ENCODE data around the gene ARHGDIG. TPM values are rescaled to one million over a fixed set of nuclear protein-coding genes. Genes with fewer than 3 reads are reported as not detected.

The ARHGDIG gene
- total and polyA plus RNA-seq, 9 of the 15 experiments (the other 6 are each of a cell fraction or from before 2014, with no cell fraction given) = 0.36 to 2.5 (median 0.64) TPM; not detected in 2

- Histone ChIP-seq H3K4me2 (ENCODE audit: insufficient read depth, low read length) (no peak overlapping the region), H4K20me1 (replicated peaks; ENCODE audit: control insufficient read depth, insufficient read depth, low read length) (no peaks in the 10 kb centered on the region), H3K9me3 (replicated peaks; ENCODE audit: control insufficient read depth, insufficient read depth, low read depth, low read length) (no peaks in the 10 kb centered on the region), H3K36me3 (ENCODE audit: control insufficient read depth, insufficient read depth, low read length) (peaks cover 77% of the 10 kb centered on the region; the same call in 1 of the 3 replicates), H3K4me1 (replicated peaks in 1 of 2; ENCODE audit: control insufficient read depth in 2 of 2, insufficient read depth in 2 of 2, low read length in 2 of 2) (peaks cover 0 to 33% of the 10 kb centered on the region in 2 experiments; a peak in 2 of 5 replicates), H3K27me3 (ENCODE audit: control insufficient read depth in 2 of 2, insufficient read depth in 2 of 2, low read length in 2 of 2) (no peaks in the 10 kb centered on the region), H3K79me2 (ENCODE audit: control insufficient read depth, insufficient read depth, low read length) (no peaks in the 10 kb centered on the region), H3K9me1 (ENCODE audit: control insufficient read depth, insufficient read depth, low read length) (no peaks in the 10 kb centered on the region), H3K27ac (ENCODE audit: extremely low read depth, low read depth, low read length) (no peak overlapping the region), H2AFZ (ENCODE audit: low read depth, low read length) (no peak overlapping the region), H3K4me3 (no peak overlapping the region), H3K9ac (ENCODE audit: insufficient read depth in 1 of 2, low read depth in 2 of 2, low read length in 2 of 2) (no peak overlapping the region; a peak in 1 of 4 replicates)
- CTCF ChIA-PET (ENCODE audit: low intra/inter-chr PET ratio) = no interaction called here
- DNase-seq (ENCODE audit: extremely low read depth in 1 of 4, low spot score in 3 of 4) = no peak
- TF ChIP-seq RBM17 (IDR thresholded peaks at IDR 0.05; ENCODE audit: borderline replicate concordance, low read depth, low read length) (no peak), FOXK2 (conservative IDR thresholded peaks at IDR 0.05 in 1 of 2, IDR thresholded peaks at IDR 0.05 in 1 of 2; ENCODE audit: low read depth in 2 of 2) (no peak), TRIM28 (IDR thresholded peaks at IDR 0.05) (no peak), RFX5 (IDR thresholded peaks at IDR 0.05; ENCODE audit: low read depth, low read length) (no peak), NFE2L1 (tag; IDR thresholded peaks at IDR 0.05; ENCODE audit: borderline replicate concordance, low read depth) (no peak), ZFX (CRISPR knock-in tag; IDR thresholded peaks at IDR 0.05) (no peak), POLR2A (conservative IDR thresholded peaks at IDR 0.05) (no peak), EP300 (IDR thresholded peaks at IDR 0.05; ENCODE audit: low read length) (no peak), KAT2B (IDR thresholded peaks at IDR 0.05; ENCODE audit: low read depth, low read length) (no peak), SETDB1 (IDR thresholded peaks at IDR 0.05; ENCODE audit: low read length) (no peak)
- TF ChIP-seq, protein P1, sequence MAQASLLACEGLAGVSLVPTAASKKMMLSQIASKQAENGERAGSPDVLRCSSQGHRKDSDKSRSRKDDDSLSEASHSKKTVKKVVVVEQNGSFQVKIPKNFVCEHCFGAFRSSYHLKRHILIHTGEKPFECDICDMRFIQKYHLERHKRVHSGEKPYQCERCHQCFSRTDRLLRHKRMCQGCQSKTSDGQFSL (CRISPR knock-in tag; IDR thresholded peaks at IDR 0.05) = no peak
- TF ChIP-seq, protein P1 (tag; IDR thresholded peaks at IDR 0.05) = no peak
- TF ChIP-seq, protein P2, sequence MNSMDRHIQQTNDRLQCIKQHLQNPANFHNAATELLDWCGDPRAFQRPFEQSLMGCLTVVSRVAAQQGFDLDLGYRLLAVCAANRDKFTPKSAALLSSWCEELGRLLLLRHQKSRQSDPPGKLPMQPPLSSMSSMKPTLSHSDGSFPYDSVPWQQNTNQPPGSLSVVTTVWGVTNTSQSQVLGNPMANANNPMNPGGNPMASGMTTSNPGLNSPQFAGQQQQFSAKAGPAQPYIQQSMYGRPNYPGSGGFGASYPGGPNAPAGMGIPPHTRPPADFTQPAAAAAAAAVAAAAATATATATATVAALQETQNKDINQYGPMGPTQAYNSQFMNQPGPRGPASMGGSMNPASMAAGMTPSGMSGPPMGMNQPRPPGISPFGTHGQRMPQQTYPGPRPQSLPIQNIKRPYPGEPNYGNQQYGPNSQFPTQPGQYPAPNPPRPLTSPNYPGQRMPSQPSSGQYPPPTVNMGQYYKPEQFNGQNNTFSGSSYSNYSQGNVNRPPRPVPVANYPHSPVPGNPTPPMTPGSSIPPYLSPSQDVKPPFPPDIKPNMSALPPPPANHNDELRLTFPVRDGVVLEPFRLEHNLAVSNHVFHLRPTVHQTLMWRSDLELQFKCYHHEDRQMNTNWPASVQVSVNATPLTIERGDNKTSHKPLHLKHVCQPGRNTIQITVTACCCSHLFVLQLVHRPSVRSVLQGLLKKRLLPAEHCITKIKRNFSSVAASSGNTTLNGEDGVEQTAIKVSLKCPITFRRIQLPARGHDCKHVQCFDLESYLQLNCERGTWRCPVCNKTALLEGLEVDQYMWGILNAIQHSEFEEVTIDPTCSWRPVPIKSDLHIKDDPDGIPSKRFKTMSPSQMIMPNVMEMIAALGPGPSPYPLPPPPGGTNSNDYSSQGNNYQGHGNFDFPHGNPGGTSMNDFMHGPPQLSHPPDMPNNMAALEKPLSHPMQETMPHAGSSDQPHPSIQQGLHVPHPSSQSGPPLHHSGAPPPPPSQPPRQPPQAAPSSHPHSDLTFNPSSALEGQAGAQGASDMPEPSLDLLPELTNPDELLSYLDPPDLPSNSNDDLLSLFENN (IDR thresholded peaks at IDR 0.05; ENCODE audit: low read depth in 2 of 2, low read length in 2 of 2) = no peak
- TF ChIP-seq, protein P3, sequence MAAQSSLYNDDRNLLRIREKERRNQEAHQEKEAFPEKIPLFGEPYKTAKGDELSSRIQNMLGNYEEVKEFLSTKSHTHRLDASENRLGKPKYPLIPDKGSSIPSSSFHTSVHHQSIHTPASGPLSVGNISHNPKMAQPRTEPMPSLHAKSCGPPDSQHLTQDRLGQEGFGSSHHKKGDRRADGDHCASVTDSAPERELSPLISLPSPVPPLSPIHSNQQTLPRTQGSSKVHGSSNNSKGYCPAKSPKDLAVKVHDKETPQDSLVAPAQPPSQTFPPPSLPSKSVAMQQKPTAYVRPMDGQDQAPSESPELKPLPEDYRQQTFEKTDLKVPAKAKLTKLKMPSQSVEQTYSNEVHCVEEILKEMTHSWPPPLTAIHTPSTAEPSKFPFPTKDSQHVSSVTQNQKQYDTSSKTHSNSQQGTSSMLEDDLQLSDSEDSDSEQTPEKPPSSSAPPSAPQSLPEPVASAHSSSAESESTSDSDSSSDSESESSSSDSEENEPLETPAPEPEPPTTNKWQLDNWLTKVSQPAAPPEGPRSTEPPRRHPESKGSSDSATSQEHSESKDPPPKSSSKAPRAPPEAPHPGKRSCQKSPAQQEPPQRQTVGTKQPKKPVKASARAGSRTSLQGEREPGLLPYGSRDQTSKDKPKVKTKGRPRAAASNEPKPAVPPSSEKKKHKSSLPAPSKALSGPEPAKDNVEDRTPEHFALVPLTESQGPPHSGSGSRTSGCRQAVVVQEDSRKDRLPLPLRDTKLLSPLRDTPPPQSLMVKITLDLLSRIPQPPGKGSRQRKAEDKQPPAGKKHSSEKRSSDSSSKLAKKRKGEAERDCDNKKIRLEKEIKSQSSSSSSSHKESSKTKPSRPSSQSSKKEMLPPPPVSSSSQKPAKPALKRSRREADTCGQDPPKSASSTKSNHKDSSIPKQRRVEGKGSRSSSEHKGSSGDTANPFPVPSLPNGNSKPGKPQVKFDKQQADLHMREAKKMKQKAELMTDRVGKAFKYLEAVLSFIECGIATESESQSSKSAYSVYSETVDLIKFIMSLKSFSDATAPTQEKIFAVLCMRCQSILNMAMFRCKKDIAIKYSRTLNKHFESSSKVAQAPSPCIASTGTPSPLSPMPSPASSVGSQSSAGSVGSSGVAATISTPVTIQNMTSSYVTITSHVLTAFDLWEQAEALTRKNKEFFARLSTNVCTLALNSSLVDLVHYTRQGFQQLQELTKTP (IDR thresholded peaks at IDR 0.05; ENCODE audit: low read depth in 1 of 2, partially characterized antibody in 2 of 2) = no peak
- no TSS peak for BruUV-seq (replicated peaks)
- 92% methylated on average over 22 of the region's 22 CpGs for WGBS (ENCODE audit: insufficient coverage, low coverage, missing lambda C conversion rate)
- in situ Hi-C loops (cut with MboI) (no loop called here), intact Hi-C loops (cut with micrococcal nuclease) (no loop called here)
- ATAC-seq = no peak
- POLR2A ChIA-PET = interaction anchor here (0.8 kb wide), 1 partner anchor 18 kb away, joined by 3 read pairs; no protein-coding TSS in a partner anchor
- FAIRE-seq = no peak
Measured at GRCh38 chr16:289395-289997, 9.1 kb downstream of the ARHGDIG start.
